SK-N-SH (cell line): ENCODE data around the gene EIF3F. TPM values are rescaled to one million over a fixed set of nuclear protein-coding genes. Genes with fewer than 3 reads are reported as not detected.

Experiments
- CTCF ChIA-PET: fragments of 300-600, 350-600 bp; formaldehyde crosslinking; extraction: SDS; loops from one replicate; lab custom pipeline; 2021; lab: Yijun Ruan, JAX
- POLR2A ChIA-PET: fragments of 350-600 bp; sonication (Branson Sonifier 250); formaldehyde crosslinking; extraction: SDS; loops from one replicate; lab custom pipeline; 2020; ENCODE audit warnings: antibody characterized with exemption, inconsistent platforms; lab: Yijun Ruan, JAX
- DNase-seq: peaks from one replicate; pipeline ENCODE4 v3.0.0; 2012
- H2AFZ ChIP-seq: fragments of 200-600 bp; sonication (generic); 2 replicates; pipeline ENCODE4 v1.8.1; 2016; ENCODE audit warnings: antibody characterized with exemption, mild to moderate bottlenecking, low read depth
- H3F3A ChIP-seq: fragments of 200-600 bp; sonication (generic); replicated peaks from 2 replicates; pipeline ENCODE3; 2016; ENCODE audit warnings: antibody characterized with exemption, mild to moderate bottlenecking; ENCODE audit not compliant: insufficient read depth
- H3K27ac ChIP-seq, 2 experiments: fragments of 200-500 bp in 1 of 2; fragments of 200-600 bp in 1 of 2; sonication (Bioruptor generic) in 1 of 2; sonication (generic), shearing (Covaris generic) in 1 of 2; 2 replicates each; pipeline versions ENCODE4 v1.5.1 to v1.6.1; 2014 to 2016; ENCODE audit warnings: low read depth in 2 of 2, inconsistent platforms in 1 of 2, low read length in 1 of 2, mild to moderate bottlenecking in 1 of 2, mixed read lengths in 1 of 2
- H3K27me3 ChIP-seq: fragments of 200-600 bp; sonication (generic), shearing (Covaris generic); 2 replicates; pipeline ENCODE4 v1.6.1; 2016; ENCODE audit warnings: mixed run types; ENCODE audit not compliant: insufficient read depth
- H3K36me3 ChIP-seq, 2 experiments: fragments of 200-500 bp in 1 of 2; fragments of 200-600 bp in 1 of 2; sonication (Bioruptor generic) in 1 of 2; sonication (generic) in 1 of 2; replicated peaks in 1 of 2; 2 replicates each; pipeline versions ENCODE3 to v1.5.1; 2014 to 2016; ENCODE audit warnings: low read length in 1 of 2, mild to moderate bottlenecking in 1 of 2; ENCODE audit not compliant: insufficient read depth in 2 of 2, control insufficient read depth in 1 of 2
- H3K4me1 ChIP-seq, 2 experiments: fragments of 200-500 bp in 1 of 2; fragments of 200-600 bp in 1 of 2; sonication (Bioruptor generic) in 1 of 2; sonication (generic), shearing (Covaris generic) in 1 of 2; 2 replicates each; pipeline versions ENCODE4 v1.5.1 to v1.6.1; 2014 to 2016; ENCODE audit warnings: low read depth in 1 of 2, low read length in 1 of 2, mixed run types in 1 of 2; ENCODE audit not compliant: insufficient read depth in 2 of 2, control insufficient read depth in 1 of 2
- H3K4me2 ChIP-seq: fragments of 200-600 bp; sonication (generic), shearing (Covaris generic); 2 replicates; pipeline ENCODE4 v1.6.1; 2017; ENCODE audit warnings: mixed run types
- H3K4me3 ChIP-seq, 2 experiments: fragments of 200-500 bp in 1 of 2; fragments of 200-600 bp in 1 of 2; sonication (Bioruptor generic) in 1 of 2; sonication (generic), shearing (Covaris generic) in 1 of 2; 2 replicates each; pipeline versions ENCODE4 v1.5.1 to v1.8.1; 2014 to 2016; ENCODE audit warnings: low read depth in 2 of 2, inconsistent platforms in 1 of 2, low read length in 1 of 2, mild to moderate bottlenecking in 1 of 2, mixed read lengths in 1 of 2, moderate library complexity in 1 of 2
- H3K79me2 ChIP-seq: fragments of 200-600 bp; sonication (generic); 2 replicates; pipeline ENCODE4 v1.8.1; 2017; ENCODE audit warnings: mild to moderate bottlenecking; ENCODE audit not compliant: insufficient read depth
- H3K9ac ChIP-seq: fragments of 200-600 bp; sonication (generic); 2 replicates; pipeline ENCODE4 v1.6.1; 2017; ENCODE audit warnings: mixed run types
- H3K9me2 ChIP-seq: fragments of 200-600 bp; sonication (generic); 2 replicates; pipeline ENCODE4 v1.6.1; 2017; ENCODE audit warnings: mixed run types
- H3K9me3 ChIP-seq: fragments of 200-600 bp; sonication (generic); 2 replicates; pipeline ENCODE4 v1.6.1; 2017; ENCODE audit warnings: mixed run types, mild to moderate bottlenecking, moderate library complexity
- H4K20me1 ChIP-seq: fragments of 200-600 bp; sonication (generic); 2 replicates; pipeline ENCODE4 v1.6.1; 2017; ENCODE audit warnings: mild to moderate bottlenecking, mixed run types; ENCODE audit not compliant: insufficient read depth
- CHD2 ChIP-seq: fragments of 150-350 bp; IDR thresholded peaks from 2 replicates; pipeline ENCODE4 v1.6.1; 2018; ENCODE audit warnings: low read length; ENCODE audit not compliant: partially characterized antibody
- ELF1 ChIP-seq: IDR thresholded peaks from 2 replicates; pipeline ENCODE4 v1.4.0; 2012
- EP300 ChIP-seq, 2 experiments: IDR thresholded peaks; 2 replicates each; pipeline versions ENCODE4 v1.4.0 to v1.6.1; 2012; ENCODE audit warnings: borderline replicate concordance in 1 of 2, low read depth in 1 of 2, low read length in 1 of 2
- EZH2phosphoT487 ChIP-seq: fragments of 200-600 bp; sonication (generic); IDR thresholded peaks from 2 replicates; pipeline ENCODE4 v1.6.1; 2017; ENCODE audit warnings: low read depth, mixed run types, mild to moderate bottlenecking, antibody characterized with exemption, moderate library complexity, borderline replicate concordance
- FOXJ3 ChIP-seq: sonication (generic); formaldehyde crosslinking; IDR thresholded peaks from 2 replicates; pipeline ENCODE4 v1.5.1; 2020; ENCODE audit warnings: mild to moderate bottlenecking, missing genetic modification reagents
- FOXM1 ChIP-seq: IDR thresholded peaks from 2 replicates; pipeline ENCODE4 v1.4.0; 2012; ENCODE audit warnings: low read depth, mild to moderate bottlenecking
- GABPA ChIP-seq: IDR thresholded peaks from 2 replicates; pipeline ENCODE4 v1.4.0; 2012; ENCODE audit warnings: low read depth, mild to moderate bottlenecking
- JUND ChIP-seq: IDR thresholded peaks from 2 replicates; pipeline ENCODE4 v1.4.0; 2012
- MXI1 ChIP-seq: IDR thresholded peaks from 2 replicates; pipeline ENCODE4 v1.6.1; 2012; ENCODE audit warnings: mild to moderate bottlenecking, low read depth, low read length, improper control_type of control experiment
- NFIC ChIP-seq: IDR thresholded peaks from 2 replicates; pipeline ENCODE4 v1.4.0; 2012; ENCODE audit warnings: borderline replicate concordance
- NRF1 ChIP-seq: IDR thresholded peaks from 2 replicates; pipeline ENCODE4 v1.6.1; 2012; ENCODE audit warnings: low read depth, mild to moderate bottlenecking, low read length
- RFX5 ChIP-seq: IDR thresholded peaks from 2 replicates; pipeline ENCODE4 v1.6.1; 2012; ENCODE audit warnings: mild to moderate bottlenecking, improper control_type of control experiment, low read length
- SIN3A ChIP-seq: IDR thresholded peaks from 2 replicates; pipeline ENCODE4 v1.6.1; 2012; ENCODE audit warnings: low read depth, mild to moderate bottlenecking, low read length, moderate library complexity, borderline replicate concordance
- SMC3 ChIP-seq: IDR thresholded peaks from 2 replicates; pipeline ENCODE4 v1.6.1; 2012; ENCODE audit warnings: low read depth, low read length, improper control_type of control experiment
- WGBS: methylation state at CpG from one replicate; pipeline ENCODE4 v1.1.6; 2017; ENCODE audit warnings: low lambda C conversion rate; 5-methylcytosine and 5-hydroxymethylcytosine counted together
- polyA plus RNA-seq, 3 experiments: library from polyadenylated mRNA; depleted of rRNA; stranded (reverse); fragments of >200 nt; gene quantifications; 2 replicates each; pipeline ENCODE4 v1.2.3, GENCODE V29; 2012
- TF ChIP-seq, protein P1 (sequence below): fragments of 150-350 bp; IDR thresholded peaks from 2 replicates; pipeline ENCODE4 v1.6.1; 2016; ENCODE audit warnings: mild to moderate bottlenecking, low read depth, low read length
- TF ChIP-seq, protein P2 (sequence below): IDR thresholded peaks from 2 replicates; pipeline ENCODE4 v1.4.0; 2012; ENCODE audit warnings: low read depth, borderline replicate concordance
- TF ChIP-seq, protein P3 (sequence below): fragments of 200-600 bp; sonication (generic); IDR thresholded peaks from 2 replicates; pipeline ENCODE4 v1.6.1; 2017; ENCODE audit warnings: antibody characterized with exemption, mild to moderate bottlenecking, moderate library complexity
- TF ChIP-seq, protein P4 (sequence below): IDR thresholded peaks from 2 replicates; pipeline ENCODE4; 2012

Gene EIF3F
- polyA plus RNA-seq, 1 of the 3 experiments (the other 2 are of a cell fraction), result 341 TPM

DNA sequence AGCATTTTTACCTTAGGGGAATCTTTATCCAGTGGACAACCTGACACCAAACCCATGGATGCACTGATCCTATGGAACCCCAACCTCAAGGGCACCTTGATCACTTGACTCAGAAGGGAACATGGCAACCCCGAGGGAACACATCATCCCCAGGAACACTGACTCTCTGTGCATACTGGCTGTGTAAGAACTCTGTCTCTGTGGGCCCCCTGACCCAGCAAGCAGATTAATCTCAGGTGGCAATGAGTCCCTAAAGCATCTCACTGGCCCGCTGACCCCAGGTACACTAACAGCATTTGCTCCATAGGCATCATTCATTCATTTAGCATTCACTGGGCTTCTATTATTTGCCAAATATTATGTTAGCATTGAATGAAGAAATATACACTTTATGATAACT lies 16.9 kb downstream of the EIF3F start:
- no peaks in the 10 kb centered on the region for H3K27me3 ChIP-seq
- no peak for DNase-seq
- no peaks in the 10 kb centered on the region for H3K4me1 ChIP-seq
- no peaks in the 10 kb centered on the region for H3K79me2 ChIP-seq
- 36% methylated on average over 2 of the region's 2 CpGs for WGBS
- H3K9me2 ChIP-seq, result no peaks in the 10 kb centered on the region
- H4K20me1 ChIP-seq, result no peaks in the 10 kb centered on the region
- POLR2A ChIA-PET, result no interaction called here
- no peak overlapping the region for H3K4me2 ChIP-seq
- CTCF ChIA-PET, result interaction anchor here (1.8 to 11.1 kb wide), 2 partner anchors 29 to 92 kb away, joined by 6 to 574 read pairs; no protein-coding TSS in a partner anchor
- H3F3A ChIP-seq, result peaks cover 11% of the 10 kb centered on the region
- no peak overlapping the region for H3K4me3 ChIP-seq
- no peaks in the 10 kb centered on the region for H3K9me3 ChIP-seq
- H3K27ac ChIP-seq, result no peak overlapping the region
- no peak overlapping the region for H3K9ac ChIP-seq
- H2AFZ ChIP-seq, result no peak overlapping the region
- H3K36me3 ChIP-seq, result peaks cover under 1 to 3% of the 10 kb centered on the region in 2 experiments
- TF ChIP-seq NRF1 (no peak), SIN3A (no peak), FOXJ3 (CRISPR knock-in tag) (no peak), RFX5 (no peak), FOXM1 (no peak), SMC3 (no peak), MXI1 (no peak), CHD2 (no peak), EZH2phosphoT487 (no peak), NFIC (no peak), ELF1 (no peak), EP300 (IDR thresholded peaks at IDR 0.05; ENCODE audit: borderline replicate concordance in 1 of 2, low read depth in 1 of 2, low read length in 1 of 2) (no peak), JUND (no peak), GABPA (no peak)
- TF ChIP-seq, protein P1, sequence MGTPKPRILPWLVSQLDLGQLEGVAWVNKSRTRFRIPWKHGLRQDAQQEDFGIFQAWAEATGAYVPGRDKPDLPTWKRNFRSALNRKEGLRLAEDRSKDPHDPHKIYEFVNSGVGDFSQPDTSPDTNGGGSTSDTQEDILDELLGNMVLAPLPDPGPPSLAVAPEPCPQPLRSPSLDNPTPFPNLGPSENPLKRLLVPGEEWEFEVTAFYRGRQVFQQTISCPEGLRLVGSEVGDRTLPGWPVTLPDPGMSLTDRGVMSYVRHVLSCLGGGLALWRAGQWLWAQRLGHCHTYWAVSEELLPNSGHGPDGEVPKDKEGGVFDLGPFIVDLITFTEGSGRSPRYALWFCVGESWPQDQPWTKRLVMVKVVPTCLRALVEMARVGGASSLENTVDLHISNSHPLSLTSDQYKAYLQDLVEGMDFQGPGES, result no peak
- TF ChIP-seq, protein P2, sequence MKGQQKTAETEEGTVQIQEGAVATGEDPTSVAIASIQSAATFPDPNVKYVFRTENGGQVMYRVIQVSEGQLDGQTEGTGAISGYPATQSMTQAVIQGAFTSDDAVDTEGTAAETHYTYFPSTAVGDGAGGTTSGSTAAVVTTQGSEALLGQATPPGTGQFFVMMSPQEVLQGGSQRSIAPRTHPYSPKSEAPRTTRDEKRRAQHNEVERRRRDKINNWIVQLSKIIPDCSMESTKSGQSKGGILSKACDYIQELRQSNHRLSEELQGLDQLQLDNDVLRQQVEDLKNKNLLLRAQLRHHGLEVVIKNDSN, result no peak
- TF ChIP-seq, protein P3, sequence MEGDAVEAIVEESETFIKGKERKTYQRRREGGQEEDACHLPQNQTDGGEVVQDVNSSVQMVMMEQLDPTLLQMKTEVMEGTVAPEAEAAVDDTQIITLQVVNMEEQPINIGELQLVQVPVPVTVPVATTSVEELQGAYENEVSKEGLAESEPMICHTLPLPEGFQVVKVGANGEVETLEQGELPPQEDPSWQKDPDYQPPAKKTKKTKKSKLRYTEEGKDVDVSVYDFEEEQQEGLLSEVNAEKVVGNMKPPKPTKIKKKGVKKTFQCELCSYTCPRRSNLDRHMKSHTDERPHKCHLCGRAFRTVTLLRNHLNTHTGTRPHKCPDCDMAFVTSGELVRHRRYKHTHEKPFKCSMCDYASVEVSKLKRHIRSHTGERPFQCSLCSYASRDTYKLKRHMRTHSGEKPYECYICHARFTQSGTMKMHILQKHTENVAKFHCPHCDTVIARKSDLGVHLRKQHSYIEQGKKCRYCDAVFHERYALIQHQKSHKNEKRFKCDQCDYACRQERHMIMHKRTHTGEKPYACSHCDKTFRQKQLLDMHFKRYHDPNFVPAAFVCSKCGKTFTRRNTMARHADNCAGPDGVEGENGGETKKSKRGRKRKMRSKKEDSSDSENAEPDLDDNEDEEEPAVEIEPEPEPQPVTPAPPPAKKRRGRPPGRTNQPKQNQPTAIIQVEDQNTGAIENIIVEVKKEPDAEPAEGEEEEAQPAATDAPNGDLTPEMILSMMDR, result no peak
- TF ChIP-seq, protein P4, sequence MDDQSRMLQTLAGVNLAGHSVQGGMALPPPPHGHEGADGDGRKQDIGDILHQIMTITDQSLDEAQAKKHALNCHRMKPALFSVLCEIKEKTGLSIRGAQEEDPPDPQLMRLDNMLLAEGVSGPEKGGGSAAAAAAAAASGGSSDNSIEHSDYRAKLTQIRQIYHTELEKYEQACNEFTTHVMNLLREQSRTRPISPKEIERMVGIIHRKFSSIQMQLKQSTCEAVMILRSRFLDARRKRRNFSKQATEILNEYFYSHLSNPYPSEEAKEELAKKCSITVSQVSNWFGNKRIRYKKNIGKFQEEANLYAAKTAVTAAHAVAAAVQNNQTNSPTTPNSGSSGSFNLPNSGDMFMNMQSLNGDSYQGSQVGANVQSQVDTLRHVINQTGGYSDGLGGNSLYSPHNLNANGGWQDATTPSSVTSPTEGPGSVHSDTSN, result no peak
